ENCODE results near the gene RFTN1.

Gene RFTN1

GRCh38 chr3:16513141-16514020 is at the start of gene RFTN1:
RFTN1 (minus strand) TSS chr3:16513699; CDS start chr3:16493869, 19,830 bp downstream.
- H3K36me3 ChIP-seq (ENCODE audit: insufficient read depth, low read length) = no peaks in the 10 kb centered on the region
- H3K27ac ChIP-seq (ENCODE audit: low read depth, low read length) = peak within 1 kb of the TSS; percentile 78
- peaks cover 0 to 12% of the 10 kb centered on the region in 2 donors for H3K27me3 ChIP-seq (ENCODE audit: control insufficient read depth in 1 of 2, insufficient read depth in 2 of 2, low read length in 2 of 2)
- no peaks in the 10 kb centered on the region for H3K4me1 ChIP-seq (ENCODE audit: insufficient read depth, low read length)
- H3K9ac ChIP-seq (ENCODE audit: low read length) = no peak within 1 kb of the TSS
- peak within 1 kb of the TSS; percentile 45 to 60 for H3K4me3 ChIP-seq (ENCODE audit: low read depth in 1 of 2, low read length in 2 of 2)
- H3K9me3 ChIP-seq (ENCODE audit: low read length) = no peaks in the 10 kb centered on the region

GRCh38 chr3:16559653-16560365 is 46.3 kb upstream of the RFTN1 start:
- Histone ChIP-seq H3K9ac (ENCODE audit: low read length) (no peak overlapping the region), H3K27me3 (ENCODE audit: control insufficient read depth in 1 of 2, insufficient read depth in 2 of 2, low read length in 2 of 2) (no peaks in the 10 kb centered on the region), H3K4me1 (ENCODE audit: insufficient read depth, low read length) (no peaks in the 10 kb centered on the region), H3K4me3 (ENCODE audit: low read depth in 1 of 2, low read length in 2 of 2) (no peak overlapping the region), H3K36me3 (ENCODE audit: insufficient read depth, low read length) (no peaks in the 10 kb centered on the region), H3K9me3 (ENCODE audit: low read length) (no peaks in the 10 kb centered on the region), H3K27ac (ENCODE audit: low read depth, low read length) (no peak overlapping the region)

GRCh38 chr3:16554126-16554525 is 40.6 kb upstream of the RFTN1 start:
- Histone ChIP-seq H3K4me3 (ENCODE audit: low read depth in 1 of 2, low read length in 2 of 2) (no peak overlapping the region), H3K27me3 (ENCODE audit: control insufficient read depth in 1 of 2, insufficient read depth in 2 of 2, low read length in 2 of 2) (no peaks in the 10 kb centered on the region), H3K36me3 (ENCODE audit: insufficient read depth, low read length) (no peaks in the 10 kb centered on the region), H3K9ac (ENCODE audit: low read length) (no peak overlapping the region), H3K27ac (ENCODE audit: low read depth, low read length) (no peak overlapping the region), H3K4me1 (ENCODE audit: insufficient read depth, low read length) (peaks cover 7% of the 10 kb centered on the region), H3K9me3 (ENCODE audit: low read length) (no peaks in the 10 kb centered on the region)

GRCh38 chr3:16552757-16553156 is 39.3 kb upstream of the RFTN1 start:
- Histone ChIP-seq H3K9me3 (ENCODE audit: low read length) (no peaks in the 10 kb centered on the region), H3K4me3 (ENCODE audit: low read depth in 1 of 2, low read length in 2 of 2) (no peak overlapping the region), H3K4me1 (ENCODE audit: insufficient read depth, low read length) (peaks cover 7% of the 10 kb centered on the region), H3K9ac (ENCODE audit: low read length) (no peak overlapping the region), H3K27ac (ENCODE audit: low read depth, low read length) (no peak overlapping the region), H3K36me3 (ENCODE audit: insufficient read depth, low read length) (no peaks in the 10 kb centered on the region), H3K27me3 (ENCODE audit: control insufficient read depth in 1 of 2, insufficient read depth in 2 of 2, low read length in 2 of 2) (no peaks in the 10 kb centered on the region)

GRCh38 chr3:16551342-16551976 is 38.0 kb upstream of the RFTN1 start:
- H3K9ac ChIP-seq (ENCODE audit: low read length) = no peak overlapping the region
- no peak overlapping the region for H3K27ac ChIP-seq (ENCODE audit: low read depth, low read length)
- peaks cover 7% of the 10 kb centered on the region for H3K4me1 ChIP-seq (ENCODE audit: insufficient read depth, low read length)
- H3K4me3 ChIP-seq (ENCODE audit: low read depth in 1 of 2, low read length in 2 of 2) = no peak overlapping the region
- no peaks in the 10 kb centered on the region for H3K36me3 ChIP-seq (ENCODE audit: insufficient read depth, low read length)
- no peaks in the 10 kb centered on the region for H3K27me3 ChIP-seq (ENCODE audit: control insufficient read depth in 1 of 2, insufficient read depth in 2 of 2, low read length in 2 of 2)
- no peaks in the 10 kb centered on the region for H3K9me3 ChIP-seq (ENCODE audit: low read length)

- H3K4me1 ChIP-seq (ENCODE audit: insufficient read depth, low read length) = peaks cover 7% of the 10 kb centered on the region
- H3K27me3 ChIP-seq (ENCODE audit: control insufficient read depth in 1 of 2, insufficient read depth in 2 of 2, low read length in 2 of 2) = no peaks in the 10 kb centered on the region
- H3K9me3 ChIP-seq (ENCODE audit: low read length) = no peaks in the 10 kb centered on the region
- peak overlapping the region in 1 of 2 donors; percentile 15 for H3K4me3 ChIP-seq (ENCODE audit: low read depth in 1 of 2, low read length in 2 of 2)
- H3K36me3 ChIP-seq (ENCODE audit: insufficient read depth, low read length) = no peaks in the 10 kb centered on the region
- no peak overlapping the region for H3K27ac ChIP-seq (ENCODE audit: low read depth, low read length)
- no peak overlapping the region for H3K9ac ChIP-seq (ENCODE audit: low read length)
These were observed 37.3 kb upstream of the RFTN1 start for GRCh38 chr3:16550676-16551341.

GRCh38 chr3:16550305-16550675 is 36.8 kb upstream of the RFTN1 start:
- no peak overlapping the region for H3K27ac ChIP-seq (ENCODE audit: low read depth, low read length)
- H3K36me3 ChIP-seq (ENCODE audit: insufficient read depth, low read length) = no peaks in the 10 kb centered on the region
- peaks cover 7% of the 10 kb centered on the region for H3K4me1 ChIP-seq (ENCODE audit: insufficient read depth, low read length)
- H3K27me3 ChIP-seq (ENCODE audit: control insufficient read depth in 1 of 2, insufficient read depth in 2 of 2, low read length in 2 of 2) = no peaks in the 10 kb centered on the region
- no peak overlapping the region for H3K9ac ChIP-seq (ENCODE audit: low read length)
- peak overlapping the region in 1 of 2 donors; percentile 15 for H3K4me3 ChIP-seq (ENCODE audit: low read depth in 1 of 2, low read length in 2 of 2)
- H3K9me3 ChIP-seq (ENCODE audit: low read length) = no peaks in the 10 kb centered on the region

GRCh38 chr3:16548721-16549120 is 35.2 kb upstream of the RFTN1 start:
- Histone ChIP-seq H3K27ac (ENCODE audit: low read depth, low read length) (no peak overlapping the region), H3K9me3 (ENCODE audit: low read length) (no peaks in the 10 kb centered on the region), H3K27me3 (ENCODE audit: control insufficient read depth in 1 of 2, insufficient read depth in 2 of 2, low read length in 2 of 2) (no peaks in the 10 kb centered on the region), H3K4me3 (ENCODE audit: low read depth in 1 of 2, low read length in 2 of 2) (no peak overlapping the region), H3K9ac (ENCODE audit: low read length) (no peak overlapping the region), H3K36me3 (ENCODE audit: insufficient read depth, low read length) (no peaks in the 10 kb centered on the region), H3K4me1 (ENCODE audit: insufficient read depth, low read length) (peaks cover 7% of the 10 kb centered on the region)

- Histone ChIP-seq H3K4me1 (ENCODE audit: insufficient read depth, low read length) (peaks cover 7% of the 10 kb centered on the region), H3K27me3 (ENCODE audit: control insufficient read depth in 1 of 2, insufficient read depth in 2 of 2, low read length in 2 of 2) (no peaks in the 10 kb centered on the region), H3K4me3 (ENCODE audit: low read depth in 1 of 2, low read length in 2 of 2) (no peak overlapping the region), H3K36me3 (ENCODE audit: insufficient read depth, low read length) (no peaks in the 10 kb centered on the region), H3K9me3 (ENCODE audit: low read length) (no peaks in the 10 kb centered on the region), H3K27ac (ENCODE audit: low read depth, low read length) (no peak overlapping the region), H3K9ac (ENCODE audit: low read length) (no peak overlapping the region)
These were observed 34.3 kb upstream of the RFTN1 start for GRCh38 chr3:16547561-16548357.

- no peak overlapping the region for H3K9ac ChIP-seq (ENCODE audit: low read length)
- peaks cover 7% of the 10 kb centered on the region for H3K4me1 ChIP-seq (ENCODE audit: insufficient read depth, low read length)
- H3K27ac ChIP-seq (ENCODE audit: low read depth, low read length) = no peak overlapping the region
- no peaks in the 10 kb centered on the region for H3K36me3 ChIP-seq (ENCODE audit: insufficient read depth, low read length)
- H3K9me3 ChIP-seq (ENCODE audit: low read length) = no peaks in the 10 kb centered on the region
- no peak overlapping the region for H3K4me3 ChIP-seq (ENCODE audit: low read depth in 1 of 2, low read length in 2 of 2)
- no peaks in the 10 kb centered on the region for H3K27me3 ChIP-seq (ENCODE audit: control insufficient read depth in 1 of 2, insufficient read depth in 2 of 2, low read length in 2 of 2)
These were observed 32.9 kb upstream of the RFTN1 start for GRCh38 chr3:16546186-16547010.

All from muscle layer of colon (tissue), 2 donors.